ENCODE results near the gene ACBD6. TPM values are rescaled to one million over a fixed set of nuclear protein-coding genes. Genes with fewer than 3 reads are reported as not detected.

ACBD6 gene
- total RNA-seq, 1 experiment from 2014 or later: 136 TPM

- ChIA-PET POLR2A (interaction anchor here (0.6 to 2.1 kb wide), 2 partner anchors 9 to 22 kb away, joined by 3 to 9 read pairs; no protein-coding TSS in a partner anchor), CTCF (interaction anchor here (0.6 kb wide), 1 partner anchor 376 kb away, joined by 3 read pairs; no protein-coding TSS in a partner anchor)
- Mint-ChIP-seq H3K9me3 (ENCODE audit: unreplicated experiment) (no peaks in the 10 kb centered on the region), H3K4me3 (ENCODE audit: unreplicated experiment) (no peak overlapping the region), H3K4me1 (ENCODE audit: insufficient read depth, unreplicated experiment) (peaks cover 13% of the 10 kb centered on the region), H3K27me3 (ENCODE audit: insufficient read depth, unreplicated experiment) (no peaks in the 10 kb centered on the region), H3K27ac (ENCODE audit: low read depth, unreplicated experiment) (no peak overlapping the region), H3K36me3 (ENCODE audit: insufficient read depth, unreplicated experiment) (peaks cover 100% of the 10 kb centered on the region)
- BruUV-seq (replicated peaks): no TSS peak
- intact Hi-C loops (cut with micrococcal nuclease): no loop called here
- no peak for TF ChIP-seq CTCF (IDR thresholded peaks at IDR 0.05; ENCODE audit: unreplicated experiment)
- no peak for DNase-seq (ENCODE audit: unreplicated experiment)
Measured at GRCh38 chr1:180489976-180490375, 12.4 kb downstream of the ACBD6 start.

- H3K4me3 Mint-ChIP-seq (ENCODE audit: unreplicated experiment): no peak overlapping the region
- ChIA-PET CTCF (interaction anchor here (0.6 to 1.5 kb wide), 7 partner anchors 9 to 372 kb away, joined by 3 to 6 read pairs (median 3); no protein-coding TSS in a partner anchor), POLR2A (interaction anchor here (0.6 to 2.1 kb wide), 3 partner anchors 10 to 15 kb away, joined by 3 to 9 read pairs (median 4); no protein-coding TSS in a partner anchor)
- H3K27me3 Mint-ChIP-seq (ENCODE audit: insufficient read depth, unreplicated experiment): no peaks in the 10 kb centered on the region
- BruUV-seq (replicated peaks): no TSS peak
- intact Hi-C loops (cut with micrococcal nuclease): no loop called here
- DNase-seq (ENCODE audit: unreplicated experiment): no peak
- no peak for TF ChIP-seq CTCF (IDR thresholded peaks at IDR 0.05; ENCODE audit: unreplicated experiment)
- H3K27ac Mint-ChIP-seq (ENCODE audit: low read depth, unreplicated experiment): no peak overlapping the region
- H3K4me1 Mint-ChIP-seq (ENCODE audit: insufficient read depth, unreplicated experiment): peaks cover 7% of the 10 kb centered on the region
- peaks cover 100% of the 10 kb centered on the region for H3K36me3 Mint-ChIP-seq (ENCODE audit: insufficient read depth, unreplicated experiment)
- H3K9me3 Mint-ChIP-seq (ENCODE audit: unreplicated experiment): no peaks in the 10 kb centered on the region
Measured at GRCh38 chr1:180489313-180489712, 13.1 kb downstream of the ACBD6 start.

DNA sequence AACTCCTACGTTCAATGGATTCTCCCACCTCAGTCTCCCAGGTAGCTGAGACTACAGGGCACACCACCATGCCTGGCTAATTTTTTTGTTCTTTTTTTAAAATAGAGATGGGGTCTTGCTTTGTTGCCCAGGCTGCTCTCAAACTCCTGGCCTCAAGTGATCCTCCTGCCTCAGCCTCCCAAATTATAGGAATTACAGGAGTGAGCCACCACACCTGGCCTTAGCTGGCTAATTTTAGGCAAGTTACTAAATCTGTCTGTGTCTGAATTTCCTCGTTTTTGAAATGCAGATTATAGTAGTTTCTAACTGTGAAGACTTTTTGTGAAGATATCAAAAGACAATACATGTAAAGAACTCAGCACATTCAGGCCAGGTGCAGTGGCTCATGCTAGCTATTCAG is 13.7 kb downstream of the ACBD6 start:
- Mint-ChIP-seq H3K27ac (ENCODE audit: low read depth, unreplicated experiment) (no peak overlapping the region), H3K4me1 (ENCODE audit: insufficient read depth, unreplicated experiment) (peaks cover 6% of the 10 kb centered on the region), H3K4me3 (ENCODE audit: unreplicated experiment) (no peak overlapping the region), H3K9me3 (ENCODE audit: unreplicated experiment) (no peaks in the 10 kb centered on the region), H3K27me3 (ENCODE audit: insufficient read depth, unreplicated experiment) (no peaks in the 10 kb centered on the region), H3K36me3 (ENCODE audit: insufficient read depth, unreplicated experiment) (peaks cover 97% of the 10 kb centered on the region)
- intact Hi-C loops (cut with micrococcal nuclease): no loop called here
- TF ChIP-seq CTCF (IDR thresholded peaks at IDR 0.05; ENCODE audit: unreplicated experiment): no peak
- no TSS peak for BruUV-seq (replicated peaks)
- CTCF ChIA-PET: interaction anchor here (0.6 to 1.5 kb wide), 11 partner anchors 8 to 373 kb away, joined by 3 to 6 read pairs (median 4); no protein-coding TSS in a partner anchor
- no peak for DNase-seq (ENCODE audit: unreplicated experiment)
- POLR2A ChIA-PET: interaction anchor here (0.7 to 2.1 kb wide), 4 partner anchors 9 to 14 kb away, joined by 3 to 9 read pairs (median 4); partner anchors contain the start of gene ACBD6

GRCh38 chr1:180486092-180486491 is 16.3 kb downstream of the ACBD6 start:
- H3K9me3 Mint-ChIP-seq (ENCODE audit: unreplicated experiment): no peaks in the 10 kb centered on the region
- DNase-seq (ENCODE audit: unreplicated experiment): no peak
- ChIA-PET POLR2A (interaction anchor here (0.7 to 1.4 kb wide), 2 partner anchors 14 to 305 kb away, joined by 3 to 4 read pairs; no protein-coding TSS in a partner anchor), CTCF (interaction anchor here (0.7 to 1.3 kb wide), 3 partner anchors 8 to 306 kb away, joined by 4 to 5 read pairs (median 5); no protein-coding TSS in a partner anchor)
- peaks cover 81% of the 10 kb centered on the region for H3K36me3 Mint-ChIP-seq (ENCODE audit: insufficient read depth, unreplicated experiment)
- BruUV-seq (replicated peaks): no TSS peak
- H3K27ac Mint-ChIP-seq (ENCODE audit: low read depth, unreplicated experiment): no peak overlapping the region
- H3K4me1 Mint-ChIP-seq (ENCODE audit: insufficient read depth, unreplicated experiment): peaks cover 17% of the 10 kb centered on the region
- intact Hi-C loops (cut with micrococcal nuclease): no loop called here
- TF ChIP-seq CTCF (IDR thresholded peaks at IDR 0.05; ENCODE audit: unreplicated experiment): no peak
- no peaks in the 10 kb centered on the region for H3K27me3 Mint-ChIP-seq (ENCODE audit: insufficient read depth, unreplicated experiment)
- H3K4me3 Mint-ChIP-seq (ENCODE audit: unreplicated experiment): no peak overlapping the region
